HepG2 (cell line): Measurements from ENCODE around the gene HIGD1A. TPM values are rescaled to one million over a fixed set of nuclear protein-coding genes. Genes with fewer than 3 reads are reported as not detected.

Source experiments
- EEA1 ChIP-seq: sonication (generic); formaldehyde crosslinking; IDR thresholded peaks from 2 replicates; pipeline ENCODE4 v1.5.1; 2020; ENCODE audit warnings: mild to moderate bottlenecking, missing genetic modification reagents, borderline replicate concordance
- EP300 ChIP-seq, 3 experiments: sonication (generic) in 1 of 3; formaldehyde crosslinking in 1 of 3; IDR thresholded peaks; 2 replicates each; pipeline versions ENCODE4 v1.5.1 to v1.6.1; 2011 to 2020; ENCODE audit warnings: low read depth in 2 of 3, low read length in 2 of 3, borderline replicate concordance in 1 of 3, improper control_type of control experiment in 1 of 3, mild to moderate bottlenecking in 1 of 3, missing genetic modification reagents in 1 of 3, moderate library complexity in 1 of 3
- MAFK ChIP-seq, 2 experiments: IDR thresholded peaks in 1 of 2; conservative IDR thresholded peaks in 1 of 2; 2 replicates each; pipeline ENCODE4 v1.6.1; 2011; ENCODE audit warnings: improper control_type of control experiment in 2 of 2, low read length in 2 of 2
- SOX5 ChIP-seq: IDR thresholded peaks from 2 replicates; pipeline ENCODE4 v1.6.1; 2016; ENCODE audit warnings: borderline replicate concordance
- TRAFD1 ChIP-seq: sonication (generic); formaldehyde crosslinking; IDR thresholded peaks from 2 replicates; pipeline ENCODE4 v1.5.1; 2020; ENCODE audit warnings: missing genetic modification reagents, mild to moderate bottlenecking, borderline replicate concordance
- ZNF281 ChIP-seq: sonication (generic); formaldehyde crosslinking; IDR thresholded peaks from 2 replicates; pipeline ENCODE4 v1.4.0; 2020; ENCODE audit warnings: missing genetic modification reagents, borderline replicate concordance
- polyA plus RNA-seq, 8 experiments: library from polyadenylated mRNA; depleted of rRNA in 3 of 8; stranded (reverse) in 7 of 8; unstranded in 1 of 8; fragments of >200 nt; fragmentation: Illumina TruSeq in 4 of 8; extraction: Trizol in 4 of 8; gene quantifications; 2 replicates each; pipeline versions ENCODE4 v1.2.1 to v1.2.3, GENCODE V29; 2011 to 2016; ENCODE audit warnings: low read depth in 4 of 8, missing spikeins in 1 of 8, mixed read lengths in 1 of 8; ENCODE audit not compliant: insufficient read depth in 1 of 8
- total RNA-seq, 5 experiments: library from RNA; depleted of rRNA; stranded (reverse); fragments of >200 nt; fragmentation: Illumina TruSeq; extraction: Trizol; gene quantifications; 2 replicates each; pipeline ENCODE4 v1.2.3, GENCODE V29; 2016; ENCODE audit warnings: low read depth in 1 of 5

HIGD1A gene
- total and polyA plus RNA-seq, 2 of the 13 experiments (the other 11 are each of a cell fraction or from before 2014, with no cell fraction given), result 222 to 253 TPM

GRCh38 chr3:42846685-42847522 is 42.6 kb upstream of the HIGD1A start (continued):
- TF ChIP-seq SOX5 (CRISPR knock-in tag) (0 out of 2 replicates have a peak, but pooled peaks have one; percentile 19), MAFK (conservative IDR thresholded peaks at IDR 0.05 in 1 of 2, IDR thresholded peaks at IDR 0.05 in 1 of 2; ENCODE audit: low read length in 2 of 2) (peak; percentile 6 to 19; a peak in 1 of 4 replicates), TRAFD1 (CRISPR knock-in tag) (no peak), ZNF281 (peak; percentile 81; the same call in 1 of the 2 replicates), EEA1 (CRISPR knock-in tag) (no peak), EP300 (IDR thresholded peaks at IDR 0.05; ENCODE audit: low read depth in 2 of 2, low read length in 2 of 2) (peak in 1 of 2 experiments; percentile 70; a peak in 2 of 4 replicates), EP300 (CRISPR knock-in tag; IDR thresholded peaks at IDR 0.05; ENCODE audit: borderline replicate concordance) (no peak; the same call in 1 of the 2 replicates)
